ENCODE results near the gene ADAMTSL3.

DNA sequence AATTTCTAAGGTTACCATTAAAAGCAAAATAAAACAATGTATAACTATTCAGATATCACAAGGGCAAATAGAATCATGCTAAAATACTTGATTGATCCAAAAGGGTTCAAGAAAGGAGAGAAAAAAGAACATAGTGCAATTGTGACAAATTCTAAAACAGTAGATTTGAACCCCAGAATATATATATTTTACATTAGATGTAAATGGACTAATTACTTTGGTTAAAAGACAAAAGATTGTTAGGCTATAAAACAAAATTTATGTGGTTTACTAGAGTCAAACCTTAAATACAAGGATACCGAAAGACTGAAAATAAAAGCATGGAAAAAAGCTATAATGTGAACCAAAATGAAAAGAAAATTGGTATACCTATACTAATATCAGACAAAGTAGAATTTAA, 129.3 kb downstream of the ADAMTSL3 start:
- TF ChIP-seq POLR2A (IDR thresholded peaks at IDR 0.05) (no peak), EP300 (IDR thresholded peaks at IDR 0.05) (no peak)
- TF ChIP-seq, protein P1, sequence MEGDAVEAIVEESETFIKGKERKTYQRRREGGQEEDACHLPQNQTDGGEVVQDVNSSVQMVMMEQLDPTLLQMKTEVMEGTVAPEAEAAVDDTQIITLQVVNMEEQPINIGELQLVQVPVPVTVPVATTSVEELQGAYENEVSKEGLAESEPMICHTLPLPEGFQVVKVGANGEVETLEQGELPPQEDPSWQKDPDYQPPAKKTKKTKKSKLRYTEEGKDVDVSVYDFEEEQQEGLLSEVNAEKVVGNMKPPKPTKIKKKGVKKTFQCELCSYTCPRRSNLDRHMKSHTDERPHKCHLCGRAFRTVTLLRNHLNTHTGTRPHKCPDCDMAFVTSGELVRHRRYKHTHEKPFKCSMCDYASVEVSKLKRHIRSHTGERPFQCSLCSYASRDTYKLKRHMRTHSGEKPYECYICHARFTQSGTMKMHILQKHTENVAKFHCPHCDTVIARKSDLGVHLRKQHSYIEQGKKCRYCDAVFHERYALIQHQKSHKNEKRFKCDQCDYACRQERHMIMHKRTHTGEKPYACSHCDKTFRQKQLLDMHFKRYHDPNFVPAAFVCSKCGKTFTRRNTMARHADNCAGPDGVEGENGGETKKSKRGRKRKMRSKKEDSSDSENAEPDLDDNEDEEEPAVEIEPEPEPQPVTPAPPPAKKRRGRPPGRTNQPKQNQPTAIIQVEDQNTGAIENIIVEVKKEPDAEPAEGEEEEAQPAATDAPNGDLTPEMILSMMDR (IDR thresholded peaks at IDR 0.05), result no peak
